Stimulated activated CD8-positive, alpha-beta memory T cell treated with anti-CD3 and anti-CD28 coated beads, Interleukin-7, amount 100 ng/mL, for 1 hour (primary cell): Measurements from ENCODE around the gene SRRT.
A peak's percentile ranks its signal among the peaks of the same experiment; 100 is the strongest.
"Not testable (repeated sequence)": the region's sequence is repeated elsewhere in the genome, so short reads cannot be mapped to it uniquely, and the experiment has no call there.

Source experiments
- DNase-seq, 2 donors: peaks; one replicate each; pipeline ENCODE4 v3.0.0-alpha.2; 2020; ENCODE audit warnings: low read depth in 2 of 2

SRRT gene

GRCh38 chr7:100874577-100875355 is at the start of gene SRRT:
SRRT (plus strand) TSS chr7:100875103; CDS start chr7:100875591, 488 bp downstream.
- peak; percentile 95 to 97 for DNase-seq

GRCh38 chr7:100825215-100825671 is 49.7 kb upstream of the SRRT start:
- DNase-seq: no peak

GRCh38 chr7:100825751-100826513 is 49.0 kb upstream of the SRRT start:
- no peak for DNase-seq

- DNase-seq: no peak
These were observed 48.2 kb upstream of the SRRT start for GRCh38 chr7:100826514-100827329.

GRCh38 chr7:100827330-100828226 is 47.3 kb upstream of the SRRT start, which contains the start of gene EPHB4:
EPHB4 (minus strand) TSS chr7:100827523; CDS start chr7:100827030, 493 bp downstream.
- DNase-seq: no peak

- DNase-seq: no peak
These were observed 45.7 kb upstream of the SRRT start for GRCh38 chr7:100829150-100829716.

GRCh38 chr7:100830396-100830795 is 44.5 kb upstream of the SRRT start:
- no peak for DNase-seq

GRCh38 chr7:100832281-100832633 is 42.6 kb upstream of the SRRT start:
- no peak for DNase-seq

- DNase-seq: no peak
These were observed 38.7 kb upstream of the SRRT start for GRCh38 chr7:100835903-100836811.

- DNase-seq: no peak
These were observed 38.1 kb upstream of the SRRT start for GRCh38 chr7:100836812-100837098.

- peak; percentile 51 to 59 for DNase-seq
These were observed 37.6 kb upstream of the SRRT start for GRCh38 chr7:100837099-100837836.

- DNase-seq: no peak
These were observed 35.5 kb upstream of the SRRT start for GRCh38 chr7:100839361-100839760.

- DNase-seq: no peak
These were observed 34.3 kb upstream of the SRRT start for GRCh38 chr7:100840470-100841100.

- no peak for DNase-seq
These were observed 27.5 kb upstream of the SRRT start for GRCh38 chr7:100847360-100847759.

- peak; percentile 62 to 68 for DNase-seq
These were observed 22.6 kb upstream of the SRRT start, which contains the start of gene SLC12A9 for GRCh38 chr7:100852048-100852872. SLC12A9 (plus strand) TSS chr7:100852713; CDS start chr7:100854198, 1,485 bp downstream.

GRCh38 chr7:100854146-100854895 is 20.6 kb upstream of the SRRT start:
- no peak for DNase-seq

- not testable (repeated sequence) for DNase-seq
These were observed 20.0 kb upstream of the SRRT start for GRCh38 chr7:100854899-100855298.
